HG03457 (cell line): ENCODE results near the gene SUMO2.

ENCODE experiments used
- ATAC-seq: cut with Tn5 transposase; IDR thresholded peaks from one replicate; pipeline ENCODE4 v1.9.1; 2021; ENCODE audit warnings: moderate number of reproducible peaks; ENCODE audit not compliant: unreplicated experiment

Gene SUMO2

DNA sequence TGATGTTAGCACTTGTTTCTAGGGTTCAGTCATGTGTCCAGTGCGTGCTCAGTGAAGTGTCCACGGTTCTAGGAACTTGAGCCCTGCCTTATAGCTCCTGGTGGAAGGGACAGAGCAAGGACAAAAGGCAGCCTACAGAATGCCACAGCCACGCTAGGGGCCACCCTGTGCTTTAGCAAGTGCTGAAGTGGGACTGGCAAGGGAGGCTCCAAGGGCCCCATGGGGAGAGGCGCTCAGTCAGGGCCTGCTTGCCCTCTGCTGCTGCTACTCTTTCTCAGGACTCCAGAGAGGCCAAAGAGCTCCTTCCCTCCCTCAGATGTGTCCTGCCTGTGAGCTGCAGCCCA, 58.0 kb downstream of the SUMO2 start:
- ATAC-seq, result no peak

DNA sequence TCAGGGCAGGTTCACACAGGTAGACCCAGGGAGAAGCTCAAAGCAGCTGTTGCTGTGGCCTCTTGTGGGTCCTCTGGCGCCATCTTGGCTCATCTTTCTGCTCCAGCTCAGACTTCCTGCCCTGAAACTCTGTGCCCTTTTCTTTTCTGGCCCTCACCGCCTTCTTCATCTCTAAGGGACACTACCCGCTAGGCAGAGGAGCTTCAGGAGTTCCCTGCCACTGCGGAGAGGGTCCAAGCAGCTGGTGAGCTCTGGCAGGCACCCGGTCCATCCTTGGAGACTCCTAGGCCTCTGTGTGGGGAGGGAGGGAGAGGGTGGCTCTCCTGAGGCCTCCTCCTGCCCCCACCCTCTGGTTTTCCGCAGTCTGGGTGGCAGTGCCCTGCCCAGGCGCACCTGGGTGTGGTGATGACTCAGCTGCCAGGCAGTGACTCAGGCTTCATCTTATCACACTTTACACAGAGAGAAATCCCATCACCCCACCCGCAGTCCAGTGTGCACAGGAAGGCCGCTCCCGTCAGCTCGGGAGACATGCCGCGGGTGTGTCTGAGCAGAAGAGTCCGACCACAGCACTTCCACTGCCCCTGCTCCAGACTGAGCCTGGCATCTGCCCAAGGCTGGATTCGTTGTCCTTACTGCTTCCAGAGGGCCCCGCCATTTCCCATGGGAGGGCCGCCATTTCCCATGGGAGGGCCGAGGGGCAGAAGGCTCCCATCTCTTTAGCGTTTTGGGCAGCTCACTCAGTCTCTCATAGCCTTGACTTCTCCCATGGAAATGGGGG, 58.5 kb downstream of the SUMO2 start:
- no peak for ATAC-seq

- no peak for ATAC-seq
These were observed 64.5 kb downstream of the SUMO2 start for GRCh38 chr17:75118307-75118706.

- ATAC-seq, result no peak
These were observed 66.0 kb downstream of the SUMO2 start for GRCh38 chr17:75116737-75117136.
